ENCODE data around the gene XYLT1.

XYLT1 gene

DNA sequence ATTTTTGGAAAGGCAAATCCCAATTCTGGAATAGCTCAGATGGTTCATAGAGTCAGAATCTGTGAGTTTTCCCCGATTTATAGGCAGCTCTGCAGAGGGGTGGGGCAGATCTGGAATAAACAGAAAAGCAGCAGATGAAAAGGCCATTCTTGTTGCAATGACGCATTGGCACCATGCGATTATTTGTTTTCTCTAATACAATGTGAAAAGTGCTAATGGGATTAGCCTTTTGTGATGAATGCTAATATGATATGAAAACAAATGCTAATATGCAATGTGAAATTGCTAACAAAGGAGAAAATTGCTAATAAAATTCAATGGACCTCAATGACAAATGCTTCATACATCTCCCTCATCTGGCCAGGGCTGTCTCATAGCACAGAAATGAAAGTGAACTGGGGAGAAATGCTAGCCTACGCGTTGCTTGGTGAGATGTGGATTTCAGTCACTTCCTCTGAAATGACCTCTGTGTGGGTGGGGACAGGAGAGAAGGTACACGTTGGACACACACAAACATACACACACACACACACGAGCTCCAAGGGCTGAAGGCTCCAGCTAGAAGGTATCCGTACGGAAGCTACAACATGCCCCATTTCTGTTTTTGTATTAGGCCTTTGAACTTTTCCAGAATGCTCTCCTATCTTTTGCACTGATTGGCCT lies 394.5 kb downstream of the XYLT1 start:
- Mint-ChIP-seq H3K4me1 (no peaks in the 10 kb centered on the region), H3K36me3 (ENCODE audit: low read depth) (no peaks in the 10 kb centered on the region), H3K27ac (no peak overlapping the region), H3K27me3 (ENCODE audit: low read depth) (peaks cover 28% of the 10 kb centered on the region), H3K4me3 (no peak overlapping the region), H3K9me3 (no peaks in the 10 kb centered on the region)
- TF ChIP-seq, protein P1, sequence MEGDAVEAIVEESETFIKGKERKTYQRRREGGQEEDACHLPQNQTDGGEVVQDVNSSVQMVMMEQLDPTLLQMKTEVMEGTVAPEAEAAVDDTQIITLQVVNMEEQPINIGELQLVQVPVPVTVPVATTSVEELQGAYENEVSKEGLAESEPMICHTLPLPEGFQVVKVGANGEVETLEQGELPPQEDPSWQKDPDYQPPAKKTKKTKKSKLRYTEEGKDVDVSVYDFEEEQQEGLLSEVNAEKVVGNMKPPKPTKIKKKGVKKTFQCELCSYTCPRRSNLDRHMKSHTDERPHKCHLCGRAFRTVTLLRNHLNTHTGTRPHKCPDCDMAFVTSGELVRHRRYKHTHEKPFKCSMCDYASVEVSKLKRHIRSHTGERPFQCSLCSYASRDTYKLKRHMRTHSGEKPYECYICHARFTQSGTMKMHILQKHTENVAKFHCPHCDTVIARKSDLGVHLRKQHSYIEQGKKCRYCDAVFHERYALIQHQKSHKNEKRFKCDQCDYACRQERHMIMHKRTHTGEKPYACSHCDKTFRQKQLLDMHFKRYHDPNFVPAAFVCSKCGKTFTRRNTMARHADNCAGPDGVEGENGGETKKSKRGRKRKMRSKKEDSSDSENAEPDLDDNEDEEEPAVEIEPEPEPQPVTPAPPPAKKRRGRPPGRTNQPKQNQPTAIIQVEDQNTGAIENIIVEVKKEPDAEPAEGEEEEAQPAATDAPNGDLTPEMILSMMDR (IDR thresholded peaks at IDR 0.05; ENCODE audit: unreplicated experiment in 3 of 3), result no peak

DNA sequence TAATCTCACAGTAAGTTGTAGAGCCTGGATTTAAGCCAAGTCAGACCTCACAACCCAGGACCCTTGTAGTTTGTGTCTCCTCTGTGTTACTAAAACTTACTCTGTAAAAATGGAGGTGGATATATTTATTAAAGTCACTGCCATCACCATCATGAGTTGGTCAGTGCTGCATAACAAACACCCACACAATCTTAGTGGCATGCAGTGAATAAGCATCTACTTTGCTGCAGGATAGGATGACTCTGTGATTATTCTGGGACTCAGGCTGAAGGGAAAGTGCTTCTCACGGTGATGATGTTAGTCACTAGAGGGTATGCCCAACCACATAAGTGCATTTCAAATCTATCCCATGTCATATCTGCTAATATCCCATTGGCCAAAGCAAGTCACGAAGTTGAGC lies 398.7 kb downstream of the XYLT1 start:
- Mint-ChIP-seq H3K4me1 (peaks cover 6% of the 10 kb centered on the region), H3K9me3 (no peaks in the 10 kb centered on the region), H3K36me3 (ENCODE audit: low read depth) (no peaks in the 10 kb centered on the region), H3K27me3 (ENCODE audit: low read depth) (peaks cover 32% of the 10 kb centered on the region), H3K4me3 (no peak overlapping the region), H3K27ac (no peak overlapping the region)
- TF ChIP-seq, protein P1 (IDR thresholded peaks at IDR 0.05; ENCODE audit: unreplicated experiment in 3 of 3), result no peak

DNA sequence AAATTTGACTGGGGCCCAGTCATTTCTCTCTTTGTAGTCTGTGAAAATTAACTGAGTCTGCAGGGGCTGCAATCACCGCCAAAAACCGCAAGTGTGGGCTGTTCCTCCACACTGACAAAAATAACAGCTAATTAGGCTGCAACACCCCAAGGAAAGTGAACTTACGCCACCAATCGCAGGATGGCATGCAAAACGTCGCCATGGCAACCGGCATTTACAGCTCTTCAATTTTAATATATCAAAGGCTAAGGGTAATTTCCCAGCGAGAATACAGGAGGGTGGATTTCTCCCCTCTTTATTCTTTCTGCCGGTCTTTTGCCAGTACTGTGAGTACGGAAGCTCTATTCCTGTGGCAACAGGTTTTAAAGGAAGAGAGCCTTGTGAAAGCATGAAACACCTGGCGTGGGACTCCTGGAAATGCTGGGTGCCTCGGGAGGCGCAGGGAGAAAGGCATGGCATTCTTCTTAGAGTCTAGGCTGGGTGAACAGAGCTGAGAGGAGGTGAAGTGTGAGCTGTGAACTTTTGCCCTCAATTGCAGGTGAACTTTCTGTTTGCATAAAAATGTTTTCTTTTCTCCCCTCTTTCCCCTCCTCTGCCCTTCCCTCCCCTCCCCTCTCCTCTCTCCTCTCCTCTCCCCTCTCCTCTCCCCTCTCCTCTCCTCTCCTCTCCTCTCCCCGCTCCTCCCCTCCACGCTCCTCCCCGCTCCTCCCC lies 399.7 kb downstream of the XYLT1 start:
- TF ChIP-seq, protein P1 (IDR thresholded peaks at IDR 0.05; ENCODE audit: unreplicated experiment in 3 of 3), result no peak
- Mint-ChIP-seq H3K4me3 (peak overlapping the region in 1 of 3 experiments; percentile 26), H3K27me3 (ENCODE audit: low read depth) (peaks cover 30% of the 10 kb centered on the region), H3K9me3 (no peaks in the 10 kb centered on the region), H3K4me1 (peaks cover 6% of the 10 kb centered on the region), H3K36me3 (ENCODE audit: low read depth) (no peaks in the 10 kb centered on the region), H3K27ac (peak overlapping the region; percentile 50 to 75 (median 54))

DNA sequence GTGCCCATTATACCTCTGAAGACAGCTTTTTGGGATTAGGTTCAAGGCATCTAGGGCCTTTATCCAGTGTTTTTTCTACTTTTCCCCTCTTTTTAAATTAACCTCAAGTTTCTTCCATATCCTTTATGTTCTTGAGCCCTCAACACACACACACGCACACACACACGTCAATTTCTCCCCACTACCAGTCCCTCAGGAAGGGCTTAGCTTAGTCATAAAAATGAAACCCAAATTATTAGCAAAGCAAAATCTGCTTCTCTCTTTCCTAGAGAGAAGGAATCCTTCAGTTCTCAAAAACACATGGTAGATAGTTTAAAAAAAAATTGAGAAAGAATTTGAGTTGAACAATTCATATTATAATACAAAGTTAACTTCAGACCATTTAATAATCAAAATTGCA lies 401.1 kb downstream of the XYLT1 start:
- peaks cover 30% of the 10 kb centered on the region for H3K27me3 Mint-ChIP-seq (ENCODE audit: low read depth)
- H3K27ac Mint-ChIP-seq, result no peak overlapping the region
- H3K36me3 Mint-ChIP-seq (ENCODE audit: low read depth), result no peaks in the 10 kb centered on the region
- H3K4me3 Mint-ChIP-seq, result no peak overlapping the region
- TF ChIP-seq, protein P1 (IDR thresholded peaks at IDR 0.05; ENCODE audit: unreplicated experiment in 3 of 3), result no peak
- H3K9me3 Mint-ChIP-seq, result no peaks in the 10 kb centered on the region
- peaks cover 6% of the 10 kb centered on the region for H3K4me1 Mint-ChIP-seq

DNA sequence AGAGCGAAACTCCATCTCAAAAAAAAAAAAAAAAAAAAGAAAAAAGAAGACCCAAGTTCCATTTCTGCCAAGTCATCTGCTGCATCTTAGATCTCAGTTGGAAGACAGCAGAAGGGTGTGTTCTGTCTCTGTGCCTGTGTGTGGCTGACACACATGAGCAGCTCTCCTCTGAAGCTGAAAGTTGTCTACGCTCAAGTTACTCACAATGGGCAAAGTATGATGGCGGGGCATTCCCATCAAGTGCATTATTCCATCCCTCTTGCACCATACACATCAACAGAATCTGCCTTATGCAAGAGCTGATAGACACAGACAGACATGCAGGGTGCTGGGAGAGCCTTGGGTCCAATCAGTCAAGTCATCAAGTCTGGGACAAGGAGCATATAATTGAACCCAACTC lies 402.2 kb downstream of the XYLT1 start:
- TF ChIP-seq, protein P1 (IDR thresholded peaks at IDR 0.05; ENCODE audit: unreplicated experiment in 3 of 3), result no peak
- no peaks in the 10 kb centered on the region for H3K36me3 Mint-ChIP-seq (ENCODE audit: low read depth)
- no peaks in the 10 kb centered on the region for H3K9me3 Mint-ChIP-seq
- peaks cover 6% of the 10 kb centered on the region for H3K4me1 Mint-ChIP-seq
- H3K27ac Mint-ChIP-seq, result no peak overlapping the region
- no peak overlapping the region for H3K4me3 Mint-ChIP-seq
- peaks cover 24% of the 10 kb centered on the region for H3K27me3 Mint-ChIP-seq (ENCODE audit: low read depth)

DNA sequence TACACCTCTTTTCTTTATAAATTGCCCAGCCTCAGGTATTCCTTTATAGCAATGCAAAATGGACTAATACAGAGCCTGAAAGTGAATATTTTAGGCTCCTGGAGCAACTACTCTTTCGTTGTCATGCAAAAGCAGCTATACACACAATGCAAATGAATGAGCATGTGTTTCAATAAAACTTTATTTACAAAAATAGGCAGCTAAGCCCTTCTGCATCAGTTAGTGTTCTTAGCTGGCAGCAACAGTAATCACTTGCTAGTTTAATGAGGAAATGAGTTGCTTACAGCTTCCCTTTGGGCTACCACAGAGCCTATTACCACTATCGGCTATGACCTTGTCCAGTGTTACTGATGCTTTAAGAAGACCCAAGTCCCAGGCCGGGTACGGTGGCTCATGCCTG lies 402.9 kb downstream of the XYLT1 start:
- H3K4me3 Mint-ChIP-seq, result no peak overlapping the region
- H3K9me3 Mint-ChIP-seq, result no peaks in the 10 kb centered on the region
- H3K4me1 Mint-ChIP-seq, result peaks cover 6% of the 10 kb centered on the region
- TF ChIP-seq, protein P1 (IDR thresholded peaks at IDR 0.05; ENCODE audit: unreplicated experiment in 3 of 3), result no peak
- no peak overlapping the region for H3K27ac Mint-ChIP-seq
- no peaks in the 10 kb centered on the region for H3K36me3 Mint-ChIP-seq (ENCODE audit: low read depth)
- H3K27me3 Mint-ChIP-seq (ENCODE audit: low read depth), result peaks cover 20% of the 10 kb centered on the region

Measured in nephron (organoid).